ENCODE results near the gene ARID3A. TPM values are rescaled to one million over a fixed set of nuclear protein-coding genes. Genes with fewer than 3 reads are reported as not detected.

Gene ARID3A
- total RNA-seq, 2 experiments from 2014 or later, result 9.9 to 21.6 TPM

- Histone ChIP-seq H3K36me3 (ENCODE audit: insufficient read depth, low read length) (peaks cover 2% of the 10 kb centered on the region; the same call in 1 of the 2 replicates), H3K79me2 (ENCODE audit: insufficient read depth, low read depth, low read length) (no peaks in the 10 kb centered on the region), H3K27ac (ENCODE audit: low read depth, low read length, poor library complexity, severe bottlenecking) (no peak overlapping the region), H2AFZ (ENCODE audit: low read length) (no peak overlapping the region), H4K20me1 (ENCODE audit: insufficient read depth, low read length) (no peaks in the 10 kb centered on the region), H3K4me1 (ENCODE audit: insufficient read depth, low read length, poor library complexity, severe bottlenecking) (no peaks in the 10 kb centered on the region), H3K9me3 (ENCODE audit: low read length) (no peaks in the 10 kb centered on the region), H3K4me3 (ENCODE audit: low read depth, low read length, poor library complexity, severe bottlenecking) (no peak overlapping the region), H3K4me2 (ENCODE audit: low read length) (no peak overlapping the region), H3K9me2 (ENCODE audit: insufficient read depth, low read length) (no peaks in the 10 kb centered on the region)
- CTCF ChIA-PET (ENCODE audit: unreplicated experiment), result no interaction called here
- BruUV-seq (replicated peaks), result no TSS peak
- no peak for DNase-seq (ENCODE audit: low spot score)
- TF ChIP-seq CTCF (conservative IDR thresholded peaks at IDR 0.05; ENCODE audit: low read length) (no peak), EZH2phosphoT487 (IDR thresholded peaks at IDR 0.05; ENCODE audit: borderline replicate concordance, low read depth, low read length) (no peak)
- POLR2A ChIA-PET, result no interaction called here
- intact Hi-C loops (cut with micrococcal nuclease; ENCODE audit: unreplicated experiment), result no loop called here
These were observed 34.2 kb downstream of the ARID3A start for GRCh38 chr19:960020-960419.

- BruUV-seq (replicated peaks), result no TSS peak
- no peaks in the 10 kb centered on the region for H4K20me1 ChIP-seq (ENCODE audit: insufficient read depth, low read length)
These were observed 34.7 kb downstream of the ARID3A start for GRCh38 chr19:960601-960938.

More at GRCh38 chr19:960601-960938, 34.7 kb downstream of the ARID3A start:
- no peaks in the 10 kb centered on the region for H3K9me3 ChIP-seq (ENCODE audit: low read length)
- no peak overlapping the region for H3K4me2 ChIP-seq (ENCODE audit: low read length)
- POLR2A ChIA-PET, result no interaction called here
- H3K9me2 ChIP-seq (ENCODE audit: insufficient read depth, low read length), result no peaks in the 10 kb centered on the region
- H3K4me3 ChIP-seq (ENCODE audit: low read depth, low read length, poor library complexity, severe bottlenecking), result no peak overlapping the region
- H3K36me3 ChIP-seq (ENCODE audit: insufficient read depth, low read length), result peaks cover 7% of the 10 kb centered on the region; the same call in 1 of the 2 replicates
- TF ChIP-seq EZH2phosphoT487 (IDR thresholded peaks at IDR 0.05; ENCODE audit: borderline replicate concordance, low read depth, low read length) (no peak), CTCF (conservative IDR thresholded peaks at IDR 0.05; ENCODE audit: low read length) (no peak)
- no peaks in the 10 kb centered on the region for H3K79me2 ChIP-seq (ENCODE audit: insufficient read depth, low read depth, low read length)
- CTCF ChIA-PET (ENCODE audit: unreplicated experiment), result no interaction called here
- H3K27ac ChIP-seq (ENCODE audit: low read depth, low read length, poor library complexity, severe bottlenecking), result no peak overlapping the region
- DNase-seq (ENCODE audit: low spot score), result no peak
- intact Hi-C loops (cut with micrococcal nuclease; ENCODE audit: unreplicated experiment), result no loop called here
- no peaks in the 10 kb centered on the region for H3K4me1 ChIP-seq (ENCODE audit: insufficient read depth, low read length, poor library complexity, severe bottlenecking)
- H2AFZ ChIP-seq (ENCODE audit: low read length), result no peak overlapping the region
